Mononuclear cell (primary cell): ENCODE results near the gene TLK1. TPM values are rescaled to one million over a fixed set of nuclear protein-coding genes. Genes with fewer than 3 reads are reported as not detected.

Experiments
- H3K27me3 ChIP-seq: 2 replicates; pipeline ENCODE4 v1.6.0; 2011; ENCODE audit warnings: low read length, control low read depth; ENCODE audit not compliant: insufficient read depth
- H3K4me1 ChIP-seq: 2 replicates; pipeline ENCODE4 v1.5.1; 2011; ENCODE audit warnings: mild to moderate bottlenecking, low read length, control low read depth; ENCODE audit not compliant: insufficient read depth
- H3K4me3 ChIP-seq: 2 replicates; pipeline ENCODE4 v1.5.1; 2011; ENCODE audit warnings: mild to moderate bottlenecking, low read length, moderate library complexity
- H3K9me3 ChIP-seq: 2 replicates; pipeline ENCODE4 v1.5.1; 2011; ENCODE audit warnings: low read depth, mild to moderate bottlenecking, control low read depth, low read length
- total RNA-seq: library from RNA; depleted of rRNA; stranded (reverse); fragments of >200 nt; gene quantifications from one replicate; pipeline ENCODE4 v1.2.3, GENCODE V29; 2012

The TLK1 gene
- total RNA-seq, 1 donor, result 57.4 TPM

DNA sequence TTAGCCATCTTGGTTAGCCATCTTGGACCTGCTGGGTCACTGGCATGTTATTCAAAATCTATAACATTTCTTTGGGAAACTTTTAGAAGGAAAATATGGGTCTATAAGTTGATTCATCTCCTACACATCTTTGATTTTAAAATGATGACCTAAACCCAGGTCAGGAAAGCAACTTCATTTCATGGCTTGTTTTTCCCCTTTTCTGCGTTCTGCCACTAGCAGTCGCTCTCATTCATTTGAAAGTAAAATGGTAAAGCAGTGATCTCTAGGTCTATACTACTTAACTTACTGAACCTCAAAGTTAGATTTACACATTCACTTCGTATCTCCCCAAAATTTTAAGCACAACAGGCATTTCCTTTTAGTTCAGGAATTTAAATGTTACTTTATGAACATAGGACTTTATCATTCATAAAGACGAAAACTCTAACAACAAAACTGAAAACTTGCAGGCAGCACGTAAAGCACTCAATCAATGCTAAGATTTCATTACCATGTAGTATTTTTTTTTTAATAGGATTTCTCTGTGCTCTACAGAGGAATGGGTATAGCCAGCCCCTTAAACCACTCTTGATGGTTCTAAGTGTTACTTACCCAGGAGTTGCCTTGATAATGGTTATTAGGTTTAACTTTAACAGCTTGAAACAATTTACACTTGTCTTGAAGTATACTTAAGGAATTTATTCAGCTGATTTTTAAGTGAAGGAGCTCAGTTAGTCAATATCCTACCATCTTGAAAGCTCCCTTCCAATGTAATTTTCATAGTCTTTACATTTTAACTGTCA lies 169.1 kb downstream of the TLK1 start:
- H3K4me1 ChIP-seq, result no peaks in the 10 kb centered on the region
- no peaks in the 10 kb centered on the region for H3K9me3 ChIP-seq
- H3K27me3 ChIP-seq, result no peaks in the 10 kb centered on the region
- no peak overlapping the region for H3K4me3 ChIP-seq

DNA sequence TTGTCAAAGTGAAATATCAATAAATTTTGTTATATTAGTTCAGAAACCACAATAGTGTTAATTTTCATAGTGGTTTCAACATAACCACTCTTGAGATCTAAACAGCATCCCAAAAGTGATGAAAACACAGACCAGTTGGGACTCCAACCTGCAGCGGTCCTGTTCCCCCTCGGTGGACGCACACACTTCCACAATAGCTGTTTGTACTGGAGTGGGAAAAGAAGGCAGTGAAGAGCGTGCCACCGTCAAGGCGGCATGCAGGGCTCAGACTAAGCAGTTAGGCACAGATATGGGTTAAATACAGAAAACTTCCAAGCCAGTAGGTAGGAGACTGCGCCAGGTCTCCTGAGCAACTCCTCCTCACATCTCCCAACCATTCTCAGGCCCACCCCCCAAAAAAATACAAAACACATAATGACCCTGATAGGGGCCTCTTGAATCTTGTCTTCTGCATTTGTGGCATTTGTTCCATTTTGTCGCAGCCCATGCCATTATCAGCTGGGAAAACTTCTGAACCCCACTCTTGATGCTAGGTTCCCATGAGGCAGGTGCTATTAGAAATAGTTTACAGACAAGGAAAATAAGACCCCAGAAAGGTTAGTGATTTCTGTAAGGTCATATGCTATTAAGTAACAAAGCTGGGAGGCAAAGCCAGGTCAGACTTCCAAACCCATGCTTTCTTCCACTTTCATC lies 174.0 kb downstream of the TLK1 start:
- H3K9me3 ChIP-seq, result no peaks in the 10 kb centered on the region
- H3K27me3 ChIP-seq, result no peaks in the 10 kb centered on the region
- H3K4me1 ChIP-seq, result no peaks in the 10 kb centered on the region
- no peak overlapping the region for H3K4me3 ChIP-seq

DNA sequence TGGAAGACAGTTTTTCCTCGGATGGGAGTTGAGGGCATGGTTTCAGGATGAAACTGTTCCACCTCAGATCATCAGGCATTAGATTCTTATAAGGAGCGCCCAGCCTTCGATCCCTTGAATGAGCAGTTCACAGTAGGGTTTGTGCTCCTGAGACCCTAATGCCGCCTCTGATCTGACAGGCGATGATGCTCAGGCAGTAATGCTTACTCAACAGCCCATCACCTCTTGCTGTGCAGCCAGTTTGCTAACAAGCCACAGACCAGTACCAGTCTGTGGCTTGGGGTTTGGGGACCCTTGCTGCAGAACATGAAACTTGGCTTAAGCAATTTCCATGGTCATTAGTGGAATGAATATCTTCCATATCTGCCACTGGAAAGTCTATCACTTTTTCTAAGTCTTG lies 175.3 kb downstream of the TLK1 start:
- Histone ChIP-seq H3K27me3 (no peaks in the 10 kb centered on the region), H3K9me3 (no peaks in the 10 kb centered on the region), H3K4me3 (no peak overlapping the region)

DNA sequence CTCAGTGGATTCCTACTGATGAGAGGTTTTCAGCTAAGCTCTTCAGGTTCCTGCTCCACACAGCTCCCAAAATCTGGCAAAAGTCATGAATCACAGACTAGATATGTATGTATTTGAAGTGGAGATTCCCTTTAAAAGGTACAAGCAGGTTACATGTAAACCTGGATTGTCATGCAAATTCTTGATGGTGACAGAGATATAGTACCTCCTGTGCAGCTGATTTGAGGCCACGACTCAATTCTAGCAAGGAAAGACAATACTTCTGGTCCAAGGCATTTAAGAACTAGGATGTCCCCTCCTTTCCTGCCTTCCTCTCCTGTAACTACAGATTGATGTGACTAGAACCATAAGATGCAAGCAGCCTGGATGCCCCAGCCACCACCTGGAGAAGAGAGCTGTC lies 176.6 kb downstream of the TLK1 start:
- Histone ChIP-seq H3K4me3 (no peak overlapping the region), H3K9me3 (no peaks in the 10 kb centered on the region), H3K27me3 (no peaks in the 10 kb centered on the region), H3K4me1 (no peaks in the 10 kb centered on the region)

More for the DNA sequence above, 175.3 kb downstream of the TLK1 start:
- no peaks in the 10 kb centered on the region for H3K4me1 ChIP-seq

DNA sequence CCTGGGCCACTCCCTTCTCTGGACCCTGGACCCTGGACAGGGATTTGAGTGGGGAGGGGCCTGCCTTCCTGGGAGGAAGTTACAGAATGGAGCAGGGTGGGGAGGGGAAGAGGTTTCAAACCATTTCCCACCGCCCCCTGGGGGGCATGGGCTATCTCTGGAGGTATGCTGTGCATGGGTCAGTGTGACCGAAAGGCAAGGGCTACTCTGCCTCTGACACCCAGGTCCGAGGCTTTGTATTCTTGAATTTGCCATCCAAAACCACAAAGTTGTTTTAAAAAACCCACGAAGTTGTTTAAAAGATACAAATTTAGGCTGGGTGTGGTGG lies 184.8 kb downstream of the TLK1 start:
- H3K9me3 ChIP-seq, result no peaks in the 10 kb centered on the region
- H3K4me3 ChIP-seq, result no peak overlapping the region
- H3K27me3 ChIP-seq, result no peaks in the 10 kb centered on the region
- H3K4me1 ChIP-seq, result peaks cover 13% of the 10 kb centered on the region

DNA sequence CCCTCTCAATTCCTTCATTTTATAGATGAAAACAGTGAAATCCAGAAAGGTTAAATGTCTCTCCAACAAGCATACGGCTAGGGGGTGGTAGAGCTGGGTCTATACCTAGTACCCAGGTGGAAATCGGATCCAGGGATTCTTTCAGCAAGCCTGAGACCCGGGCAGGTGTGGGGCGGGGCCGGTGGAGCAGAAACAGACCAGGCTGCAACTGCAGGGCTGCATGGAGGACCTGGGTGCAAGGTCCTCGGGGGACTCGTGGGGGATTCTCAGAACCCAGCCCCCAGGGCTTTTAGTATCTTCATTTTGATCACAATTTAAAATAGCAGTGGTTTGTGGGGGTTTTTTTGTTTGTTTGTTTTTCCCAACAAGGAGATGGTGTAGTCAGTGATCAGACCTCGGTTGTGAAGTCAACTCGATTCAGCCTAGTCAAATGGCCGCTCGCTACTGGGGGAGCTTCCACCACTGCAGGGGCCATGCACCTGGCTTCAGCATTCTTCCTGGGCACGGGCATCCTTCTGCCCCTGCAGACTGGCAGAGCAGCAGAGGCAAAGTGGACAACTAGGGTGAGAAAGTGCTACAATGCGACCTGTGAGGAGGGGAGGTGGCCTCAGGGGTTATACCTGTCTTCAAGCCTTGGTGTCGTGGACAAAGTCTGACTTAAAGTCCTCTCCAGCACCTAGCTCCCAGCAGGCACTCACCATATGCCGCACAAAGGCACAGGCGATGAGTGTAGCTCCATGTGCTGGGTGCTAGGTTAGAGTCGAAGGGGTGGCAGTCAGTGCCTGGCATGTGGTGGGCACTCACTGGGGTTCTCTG lies 185.4 kb downstream of the TLK1 start:
- Histone ChIP-seq H3K9me3 (no peaks in the 10 kb centered on the region), H3K27me3 (no peaks in the 10 kb centered on the region), H3K4me3 (no peak overlapping the region), H3K4me1 (peaks cover 13% of the 10 kb centered on the region)

DNA sequence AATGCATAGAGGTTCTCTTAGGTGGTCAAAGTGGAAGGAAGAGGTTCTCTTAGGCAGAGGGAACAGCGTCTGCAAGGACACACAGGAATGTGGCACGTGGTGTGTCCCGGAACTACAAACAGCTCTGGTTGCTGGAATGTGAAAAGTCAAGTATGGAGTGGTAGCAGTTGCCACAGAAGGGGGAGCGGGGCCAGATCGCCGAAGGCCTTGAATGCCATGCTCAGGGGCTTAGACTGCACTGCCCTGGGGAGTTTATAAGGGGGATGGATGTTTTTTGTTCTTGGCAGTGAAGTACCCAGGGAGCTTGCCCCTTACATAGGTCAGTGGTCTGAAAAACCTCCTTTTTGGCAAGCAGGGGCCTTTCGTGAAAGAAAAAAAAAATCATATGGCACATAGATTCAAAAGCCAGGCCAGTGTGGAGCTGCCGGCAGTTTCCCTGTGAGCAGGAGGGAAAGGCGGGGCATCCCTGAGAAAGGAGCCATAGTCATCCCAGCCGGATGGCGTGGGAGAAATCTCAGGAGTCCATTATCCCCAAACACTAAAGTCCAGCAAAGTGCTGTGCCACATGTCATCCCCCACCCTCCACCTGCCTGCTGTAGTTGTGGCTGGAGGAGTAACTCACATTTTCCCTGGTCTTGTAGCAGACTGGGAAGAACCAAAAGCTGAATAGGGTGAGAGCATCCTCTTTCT lies 186.2 kb downstream of the TLK1 start:
- Histone ChIP-seq H3K9me3 (no peaks in the 10 kb centered on the region), H3K4me1 (peaks cover 13% of the 10 kb centered on the region), H3K4me3 (no peak overlapping the region)

DNA sequence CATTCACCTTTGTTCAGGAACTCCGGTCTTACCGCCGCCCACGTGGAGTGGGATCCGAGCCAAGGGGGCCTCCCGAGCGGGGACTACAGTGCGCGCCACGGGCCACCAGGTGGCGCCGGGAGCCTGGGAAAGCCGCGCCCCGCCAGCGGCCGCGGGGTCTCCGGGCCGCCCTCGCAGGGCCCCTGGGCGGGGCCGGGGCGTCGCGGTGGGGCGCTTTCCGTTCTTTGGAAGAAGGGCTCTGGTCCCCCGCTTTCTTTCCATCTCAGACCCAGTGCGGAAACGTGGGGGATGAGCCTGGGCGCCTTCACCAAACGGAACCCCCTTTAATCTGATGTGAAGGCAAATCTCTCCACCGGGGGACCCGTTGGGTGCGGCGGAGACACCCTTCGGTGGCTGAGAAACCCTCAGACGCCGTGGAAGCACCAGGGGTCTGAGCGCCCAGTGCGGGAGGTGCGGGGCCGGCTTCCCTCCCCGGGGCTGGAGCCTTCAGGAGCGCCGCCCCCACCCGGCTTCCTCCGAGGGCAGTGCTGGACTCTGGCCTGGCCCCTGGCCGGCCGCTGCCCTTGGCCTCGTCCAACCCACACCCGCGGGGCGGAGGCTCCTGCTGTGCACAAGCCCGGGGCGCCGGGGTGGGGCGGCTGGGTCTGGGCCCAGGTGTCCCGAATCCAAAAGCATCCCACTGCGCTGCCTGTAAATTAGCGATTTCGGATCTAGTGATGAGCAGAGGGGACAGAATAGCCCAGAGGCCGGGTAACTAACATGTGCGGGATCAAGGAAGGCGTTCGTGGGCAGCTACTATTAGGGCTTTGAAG lies 187.0 kb downstream of the TLK1 start:
- Histone ChIP-seq H3K27me3 (no peaks in the 10 kb centered on the region), H3K9me3 (no peaks in the 10 kb centered on the region), H3K4me3 (peak overlapping the region; percentile 62), H3K4me1 (peaks cover 13% of the 10 kb centered on the region)

More for the DNA sequence above, 186.2 kb downstream of the TLK1 start:
- H3K27me3 ChIP-seq, result no peaks in the 10 kb centered on the region

DNA sequence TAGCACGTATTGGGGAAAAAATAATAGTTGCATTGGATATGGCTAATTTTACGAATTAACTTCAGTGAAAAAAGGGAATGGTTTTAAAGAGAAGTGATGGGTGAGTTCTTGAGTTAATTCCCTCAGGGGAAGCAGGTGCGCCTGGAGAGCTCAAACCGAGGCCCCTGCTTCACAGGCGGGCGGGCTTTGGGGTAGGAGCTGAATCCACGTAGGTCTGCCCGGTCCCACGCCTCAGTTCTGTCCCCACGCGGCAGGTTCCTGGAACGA lies 187.5 kb downstream of the TLK1 start:
- H3K4me1 ChIP-seq, result peaks cover 13% of the 10 kb centered on the region
- H3K4me3 ChIP-seq, result peak overlapping the region; percentile 62
- H3K9me3 ChIP-seq, result no peaks in the 10 kb centered on the region
- no peaks in the 10 kb centered on the region for H3K27me3 ChIP-seq

DNA sequence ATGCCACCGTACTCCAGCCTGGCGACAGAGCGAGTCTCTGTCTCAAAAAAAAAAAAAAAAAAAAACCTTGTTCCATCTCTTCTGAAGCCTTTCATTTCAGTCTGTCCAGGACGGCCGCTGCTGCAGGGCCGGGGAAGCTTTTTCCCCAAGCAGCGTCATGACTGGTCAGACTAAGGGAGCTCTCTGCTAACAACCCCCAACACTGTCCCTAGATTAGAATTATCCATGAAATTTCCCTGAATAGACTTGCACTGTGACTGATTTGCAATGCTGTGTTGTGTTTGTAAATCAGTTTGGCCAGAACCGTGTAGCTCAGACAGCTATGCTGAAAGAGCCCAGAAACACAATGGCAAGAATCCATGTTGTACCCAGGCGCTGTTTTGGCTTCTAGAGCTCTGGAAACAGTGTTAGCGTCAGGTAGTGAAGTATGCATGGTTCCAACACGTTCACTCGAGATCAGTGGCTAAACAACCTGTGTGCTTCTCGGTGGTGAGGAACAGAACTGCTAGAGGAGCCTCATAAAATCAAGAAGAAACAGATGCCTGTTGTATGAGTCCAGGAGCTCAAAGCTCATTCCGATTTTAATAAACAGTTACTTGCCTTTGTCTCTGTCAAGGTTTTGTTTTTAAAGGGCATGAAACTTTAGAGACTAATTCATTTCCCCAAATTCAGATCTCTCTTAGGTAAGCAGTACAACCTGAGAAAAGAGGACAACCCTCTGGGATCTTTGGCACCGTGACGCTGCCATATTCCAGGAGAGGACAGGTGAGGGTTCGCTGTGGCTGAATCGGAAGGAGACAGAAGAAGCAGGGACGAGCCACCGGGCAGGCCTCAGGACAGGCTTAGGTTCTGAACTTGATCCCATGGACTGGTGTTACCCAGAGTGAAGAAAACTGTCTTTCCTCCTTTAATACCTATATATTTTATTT lies 188.1 kb downstream of the TLK1 start:
- Histone ChIP-seq H3K4me3 (no peak overlapping the region), H3K27me3 (no peaks in the 10 kb centered on the region), H3K9me3 (no peaks in the 10 kb centered on the region), H3K4me1 (peaks cover 13% of the 10 kb centered on the region)

DNA sequence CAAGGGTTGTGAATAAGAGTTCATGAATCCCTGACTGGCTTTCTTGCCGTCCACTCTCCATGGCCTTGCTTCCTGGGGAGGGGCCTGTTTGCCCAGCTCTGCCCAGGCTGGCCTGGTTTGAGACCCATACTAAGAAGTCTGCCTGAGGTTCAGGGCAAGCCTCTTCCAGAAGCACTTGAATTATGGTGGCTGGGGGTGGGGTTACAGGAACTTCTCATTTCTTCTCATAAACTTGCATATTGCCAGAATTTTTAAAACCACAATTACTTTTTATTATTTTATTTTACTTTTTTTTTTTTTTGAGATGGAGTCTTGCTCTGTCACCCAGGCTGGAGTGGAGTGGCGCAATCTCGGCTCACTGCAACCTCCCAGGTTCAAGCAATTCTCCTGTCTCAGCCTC lies 189.6 kb downstream of the TLK1 start:
- H3K27me3 ChIP-seq, result no peaks in the 10 kb centered on the region
- H3K4me1 ChIP-seq, result peaks cover 13% of the 10 kb centered on the region
- no peak overlapping the region for H3K4me3 ChIP-seq
- H3K9me3 ChIP-seq, result no peaks in the 10 kb centered on the region

DNA sequence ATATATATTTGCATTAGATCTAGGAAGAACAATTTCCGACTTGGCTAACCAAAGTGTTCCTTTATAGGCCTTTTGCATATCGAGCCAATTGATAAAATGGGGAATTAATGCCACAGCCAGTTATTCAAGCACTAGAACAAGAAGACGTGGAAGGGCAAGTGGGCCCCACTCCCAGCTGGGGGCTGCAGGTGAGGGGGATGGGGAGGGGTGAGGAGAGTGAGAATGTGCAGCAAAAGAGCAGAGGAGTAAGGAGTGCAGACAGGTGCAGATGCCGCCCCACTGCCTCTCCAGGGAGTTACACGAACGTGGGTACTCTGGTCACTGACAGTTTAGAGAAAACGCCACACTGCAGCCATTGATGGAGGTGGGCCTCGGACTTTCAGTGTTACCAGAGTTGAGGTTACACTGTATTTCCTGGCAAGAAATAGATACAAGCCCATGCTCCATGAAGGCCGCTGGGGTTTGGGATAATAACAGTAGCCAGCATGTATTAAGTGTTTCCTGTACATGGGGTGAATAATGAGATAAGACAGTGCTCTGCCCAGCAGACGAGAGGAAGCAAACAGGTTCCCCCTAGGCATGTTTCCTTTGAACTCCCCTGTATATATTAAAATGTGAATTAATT lies 190.7 kb downstream of the TLK1 start:
- Histone ChIP-seq H3K4me1 (peaks cover 13% of the 10 kb centered on the region), H3K9me3 (no peaks in the 10 kb centered on the region), H3K27me3 (no peaks in the 10 kb centered on the region), H3K4me3 (no peak overlapping the region)

DNA sequence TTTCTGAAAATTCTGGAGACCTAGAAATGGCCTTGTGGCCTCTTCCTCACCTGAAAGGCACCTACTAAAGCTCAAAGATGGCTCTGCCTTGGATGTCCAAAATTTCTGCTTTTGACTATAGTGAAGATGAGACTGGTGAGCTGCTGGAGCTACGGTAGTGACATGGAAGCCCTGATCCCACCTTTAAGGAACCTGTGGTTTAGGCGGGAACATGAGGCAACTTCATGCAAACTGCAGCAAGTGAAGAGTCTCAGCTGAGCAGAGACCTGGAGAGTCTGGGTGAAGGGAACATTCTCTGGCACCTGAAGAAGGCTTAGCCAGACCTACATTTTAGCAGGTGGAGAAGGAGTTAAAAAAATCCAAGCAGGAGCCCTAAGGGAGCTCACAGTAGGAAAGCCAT lies 191.7 kb downstream of the TLK1 start:
- no peak overlapping the region for H3K4me3 ChIP-seq

More for the DNA sequence above, 191.7 kb downstream of the TLK1 start:
- no peaks in the 10 kb centered on the region for H3K27me3 ChIP-seq
- no peaks in the 10 kb centered on the region for H3K9me3 ChIP-seq
- peaks cover 10% of the 10 kb centered on the region for H3K4me1 ChIP-seq
